AG09319 (cell line): ENCODE measurements around the gene CGA.
"Not testable (repeated sequence)": the region's sequence is repeated elsewhere in the genome, so short reads cannot be mapped to it uniquely, and the experiment has no call there.

Source experiments
- DNase-seq: peaks from one replicate; pipeline ENCODE4 v3.0.0-alpha.2; 2010; ENCODE audit warnings: low read depth; ENCODE audit errors: extremely low read depth
- TF ChIP-seq, protein P1 (sequence below): IDR thresholded peaks from 2 replicates; pipeline ENCODE4 v1.5.1; 2011; ENCODE audit warnings: low read depth, mild to moderate bottlenecking, inconsistent platforms, low read length, moderate library complexity

CGA gene

DNA sequence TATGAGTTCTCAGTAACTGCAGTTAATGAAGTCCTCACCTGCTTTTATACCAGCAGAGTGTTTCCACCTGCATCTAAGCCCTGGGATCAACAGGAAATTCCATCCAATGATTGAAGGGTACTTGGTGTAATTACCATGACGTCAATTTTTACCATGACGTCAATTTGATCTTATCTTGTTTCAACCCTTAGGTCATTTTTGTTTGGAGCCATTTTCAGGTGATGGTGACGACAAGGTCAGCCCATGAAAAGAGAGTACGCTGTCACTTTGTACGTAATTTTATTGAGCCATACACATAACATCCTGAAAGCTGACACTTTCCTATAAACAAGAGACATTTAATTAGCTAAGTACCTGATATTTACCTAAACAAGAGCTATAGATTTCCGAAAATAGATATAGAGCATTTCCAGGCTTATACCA is at the start of gene CGA:
Gene CGA, minus strand, starts transcription at position 20 of the 423 bp plus-strand sequence. CDS start 6,906 bp downstream, outside the sequence.
- DNase-seq: no peak
- TF ChIP-seq, protein P1, sequence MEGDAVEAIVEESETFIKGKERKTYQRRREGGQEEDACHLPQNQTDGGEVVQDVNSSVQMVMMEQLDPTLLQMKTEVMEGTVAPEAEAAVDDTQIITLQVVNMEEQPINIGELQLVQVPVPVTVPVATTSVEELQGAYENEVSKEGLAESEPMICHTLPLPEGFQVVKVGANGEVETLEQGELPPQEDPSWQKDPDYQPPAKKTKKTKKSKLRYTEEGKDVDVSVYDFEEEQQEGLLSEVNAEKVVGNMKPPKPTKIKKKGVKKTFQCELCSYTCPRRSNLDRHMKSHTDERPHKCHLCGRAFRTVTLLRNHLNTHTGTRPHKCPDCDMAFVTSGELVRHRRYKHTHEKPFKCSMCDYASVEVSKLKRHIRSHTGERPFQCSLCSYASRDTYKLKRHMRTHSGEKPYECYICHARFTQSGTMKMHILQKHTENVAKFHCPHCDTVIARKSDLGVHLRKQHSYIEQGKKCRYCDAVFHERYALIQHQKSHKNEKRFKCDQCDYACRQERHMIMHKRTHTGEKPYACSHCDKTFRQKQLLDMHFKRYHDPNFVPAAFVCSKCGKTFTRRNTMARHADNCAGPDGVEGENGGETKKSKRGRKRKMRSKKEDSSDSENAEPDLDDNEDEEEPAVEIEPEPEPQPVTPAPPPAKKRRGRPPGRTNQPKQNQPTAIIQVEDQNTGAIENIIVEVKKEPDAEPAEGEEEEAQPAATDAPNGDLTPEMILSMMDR: no peak

DNA sequence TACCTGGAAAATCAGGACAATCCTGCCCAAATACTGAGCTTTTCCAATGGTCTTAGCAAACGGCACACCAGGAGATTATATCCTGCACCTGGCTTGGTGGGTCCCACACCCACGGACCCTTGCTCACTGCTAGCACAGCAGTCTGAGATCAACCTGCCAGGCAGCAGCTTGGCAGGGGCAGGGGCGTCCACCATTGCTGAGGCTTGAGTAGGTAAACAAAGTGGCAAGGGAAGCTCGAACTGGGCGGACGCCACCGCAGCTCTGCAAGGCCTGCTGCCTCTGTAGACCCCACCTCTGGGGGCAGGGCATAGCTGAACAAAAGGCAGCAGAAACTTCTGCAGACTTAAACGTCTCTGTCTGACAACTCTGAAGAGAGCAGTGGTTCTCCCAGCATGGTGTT is 45.0 kb upstream of the CGA start:
- not testable (repeated sequence) for DNase-seq

DNA sequence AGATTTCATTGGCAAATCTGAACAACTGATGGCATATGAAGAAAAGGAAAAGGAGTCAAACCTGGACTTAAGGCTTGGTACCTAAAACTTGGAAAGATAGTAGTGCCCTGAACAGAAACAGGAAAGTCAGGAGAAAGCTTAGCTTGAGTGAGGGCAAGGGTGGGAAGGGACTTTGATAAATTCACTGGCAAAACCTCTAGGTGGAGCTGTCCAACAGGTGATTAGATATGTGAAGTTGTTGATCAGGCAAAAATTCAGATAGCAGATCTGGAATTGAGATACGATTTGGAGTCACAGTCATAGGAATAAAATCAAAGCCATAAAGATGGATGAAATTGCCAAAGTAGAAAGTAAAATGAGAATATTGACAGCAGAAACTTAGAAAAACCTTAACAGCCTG is 44.3 kb upstream of the CGA start:
- TF ChIP-seq, protein P1: peak; percentile 74
- no peak for DNase-seq

DNA sequence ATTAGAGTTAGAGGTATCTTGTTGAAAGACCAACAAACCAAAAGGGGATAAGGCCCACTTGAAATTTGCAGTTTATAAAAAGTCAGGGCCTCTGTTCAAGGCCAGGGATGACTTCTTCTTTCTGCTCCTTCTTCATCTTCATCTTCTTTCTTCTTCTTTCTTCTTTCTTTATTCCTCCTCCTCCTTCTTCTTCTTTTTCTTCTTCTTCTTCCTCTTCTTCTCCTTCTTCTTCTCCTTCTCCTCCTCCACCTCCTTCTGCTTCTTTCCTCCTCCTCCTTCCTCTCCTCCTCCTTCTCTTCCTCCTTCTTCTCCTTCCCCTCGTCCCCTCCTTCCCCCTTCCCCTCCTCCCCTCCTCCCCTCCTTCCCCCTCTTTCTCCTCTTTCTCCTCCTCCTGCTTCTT is 42.1 kb upstream of the CGA start:
- TF ChIP-seq, protein P1: no peak
- no peak for DNase-seq

DNA sequence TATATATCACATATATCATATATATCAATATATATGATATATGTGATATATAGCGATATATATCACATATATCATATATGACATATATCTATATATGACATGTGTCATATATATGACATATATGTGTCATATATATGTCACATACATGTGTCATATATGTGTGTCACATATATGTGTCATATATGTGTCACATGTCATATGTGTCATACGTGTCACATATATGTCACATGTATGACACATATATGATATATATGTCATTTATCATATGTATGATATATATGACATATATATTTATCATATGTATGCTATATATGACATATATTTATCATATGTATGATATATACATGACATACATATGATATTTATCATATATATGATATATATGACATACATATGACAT is 32.8 kb upstream of the CGA start:
- TF ChIP-seq, protein P1: no peak

DNA sequence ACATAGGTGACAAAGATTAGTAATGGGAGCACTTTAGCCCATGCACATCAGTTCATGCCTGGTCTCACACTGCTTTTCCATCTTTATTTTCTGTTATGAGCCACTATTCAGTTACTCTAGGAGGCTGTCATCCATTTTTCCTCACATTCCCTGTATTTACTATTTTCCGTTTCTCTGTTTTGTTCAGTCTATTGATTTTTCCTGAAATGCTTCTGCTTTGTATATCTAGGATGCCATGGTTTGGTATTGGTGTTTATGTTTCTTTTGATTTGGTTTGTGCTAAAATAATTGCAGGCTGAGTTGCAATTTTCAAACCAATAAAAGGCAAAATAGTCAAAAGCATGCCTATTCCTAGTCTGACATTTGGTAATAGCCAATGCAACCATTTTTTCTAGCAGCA is 31.6 kb upstream of the CGA start:
- no peak for DNase-seq
- TF ChIP-seq, protein P1: no peak

More for the DNA sequence above, 32.8 kb upstream of the CGA start:
- no peak for DNase-seq

DNA sequence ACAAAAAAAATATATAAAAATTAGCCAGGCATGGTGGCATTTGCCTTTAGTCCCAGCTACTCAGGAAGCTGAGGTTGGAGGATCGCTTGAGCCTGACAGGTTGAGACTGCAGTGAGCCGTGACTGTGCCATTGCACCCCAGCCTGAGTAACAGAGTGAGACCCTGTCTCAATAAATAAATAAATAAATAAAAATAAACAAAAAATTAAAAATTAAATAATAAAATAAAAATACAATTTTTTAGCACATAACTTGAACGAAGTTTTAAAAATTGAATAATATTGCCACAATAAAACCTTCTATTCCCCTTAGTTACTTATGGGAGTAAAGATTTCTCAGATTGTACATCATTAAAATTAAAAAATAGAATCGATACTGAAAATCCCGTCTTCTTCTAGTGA is 29.2 kb upstream of the CGA start:
- no peak for DNase-seq
- TF ChIP-seq, protein P1: no peak

DNA sequence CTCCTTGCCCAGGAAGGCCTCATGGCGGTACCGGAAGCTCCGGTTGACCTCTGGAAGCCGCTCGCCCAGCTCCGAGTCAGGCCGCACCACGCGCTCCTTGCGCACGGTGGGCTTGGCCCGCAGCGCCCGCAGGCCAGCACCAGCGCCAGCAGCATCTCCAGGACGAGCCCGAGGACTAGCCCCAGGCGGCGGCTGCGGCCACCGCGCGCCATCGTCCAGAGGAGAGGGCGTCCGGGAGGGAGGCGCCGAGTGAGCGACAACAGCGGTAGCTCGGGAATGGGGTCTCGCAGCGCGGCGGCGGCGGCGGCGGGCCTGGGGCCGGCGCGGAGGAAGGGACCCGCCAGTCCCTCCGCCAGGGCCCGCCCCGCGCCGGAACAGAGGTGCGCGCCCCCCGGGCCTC is 27.6 kb upstream of the CGA start:
- DNase-seq: no peak
- TF ChIP-seq, protein P1: no peak
